AG04450 (cell line): ENCODE measurements around the gene LONRF2. TPM values are rescaled to one million over a fixed set of nuclear protein-coding genes. Genes with fewer than 3 reads are reported as not detected.

Source experiments
- CTCF ChIA-PET: fragments of 300-600, 350-600 bp; formaldehyde crosslinking; extraction: SDS; loops from one replicate; lab custom pipeline; 2022; ENCODE audit warnings: antibody characterized with exemption, inconsistent platforms; lab: Charles Lee
- POLR2A ChIA-PET: fragments of 350-600 bp; formaldehyde crosslinking; extraction: SDS; loops from one replicate; lab custom pipeline; 2021; ENCODE audit warnings: antibody characterized with exemption, inconsistent platforms; lab: Yijun Ruan, JAX
- DNase-seq: peaks from one replicate; pipeline ENCODE4 v3.0.0-alpha.2; 2011; ENCODE audit warnings: low read depth, low spot score
- H3K27ac ChIP-seq: one replicate; pipeline ENCODE4 v1.5.1; 2012; ENCODE audit warnings: low read depth, low read length, control low read depth
- H3K27me3 ChIP-seq: one replicate; pipeline ENCODE4 v1.6.0; 2012; ENCODE audit warnings: low read length; ENCODE audit not compliant: control insufficient read depth, insufficient read depth
- H3K4me3 ChIP-seq: 2 replicates; pipeline ENCODE4 v1.5.1; 2011; ENCODE audit warnings: mild to moderate bottlenecking, low read depth, low read length, control low read depth
- H3K9me3 ChIP-seq: 2 replicates; pipeline ENCODE4 v1.5.1; 2012; ENCODE audit warnings: low read length; ENCODE audit not compliant: control insufficient read depth, insufficient read depth
- CTCF ChIP-seq: IDR thresholded peaks from 2 replicates; pipeline ENCODE4 v1.5.1; 2011; ENCODE audit warnings: low read depth, low read length, control low read depth, inconsistent platforms
- polyA plus RNA-seq: library from polyadenylated mRNA; depleted of rRNA; stranded (reverse); fragments of >200 nt; gene quantifications from 2 replicates; pipeline ENCODE4 v1.2.3, GENCODE V29; 2011

Gene LONRF2
- polyA plus RNA-seq, 1 experiment = 0.98 TPM

DNA sequence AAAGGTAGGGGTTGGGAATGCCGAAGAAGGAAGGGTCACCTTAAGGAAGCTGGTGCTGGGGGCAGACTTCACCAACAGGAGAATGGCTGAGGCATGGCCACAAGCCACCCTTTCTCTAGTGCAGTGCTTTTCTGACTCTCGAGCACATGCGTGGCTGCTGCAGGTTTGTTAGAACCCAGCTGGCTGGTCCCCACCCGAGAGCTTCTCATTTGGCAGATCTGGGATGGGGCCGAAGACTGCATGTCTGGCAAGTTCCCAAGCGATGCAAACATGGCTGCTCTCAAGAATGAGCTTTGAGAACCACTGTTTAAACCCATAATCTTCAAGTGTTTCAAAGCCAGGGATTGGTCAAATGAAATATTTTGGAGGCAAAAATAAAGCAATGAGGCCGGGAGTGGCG lies 63.2 kb downstream of the LONRF2 start:
- POLR2A ChIA-PET = no interaction called here

GRCh38 chr2:100257939-100258338 lies 64.4 kb downstream of the LONRF2 start:
- Histone ChIP-seq H3K27me3 (no peaks in the 10 kb centered on the region), H3K9me3 (no peaks in the 10 kb centered on the region; the same call in 1 of the 2 replicates), H3K4me3 (no peak overlapping the region), H3K27ac (no peak overlapping the region)
- DNase-seq = no peak
- CTCF ChIA-PET = interaction anchor here (0.6 to 7.6 kb wide), 4 partner anchors 500 to 699 kb away, joined by 3 to 152 read pairs (median 6); no protein-coding TSS in a partner anchor
- TF ChIP-seq CTCF = no peak
- POLR2A ChIA-PET = no interaction called here

More for the DNA sequence above, 63.2 kb downstream of the LONRF2 start:
- Histone ChIP-seq H3K27me3 (no peaks in the 10 kb centered on the region), H3K27ac (no peak overlapping the region), H3K4me3 (no peak overlapping the region), H3K9me3 (no peaks in the 10 kb centered on the region; the same call in 1 of the 2 replicates)
- TF ChIP-seq CTCF = no peak
- no peak for DNase-seq
- CTCF ChIA-PET = interaction anchor here (1.8 to 7.6 kb wide), 4 partner anchors 123 to 818 kb away, joined by 4 to 474 read pairs (median 107); no protein-coding TSS in a partner anchor

DNA sequence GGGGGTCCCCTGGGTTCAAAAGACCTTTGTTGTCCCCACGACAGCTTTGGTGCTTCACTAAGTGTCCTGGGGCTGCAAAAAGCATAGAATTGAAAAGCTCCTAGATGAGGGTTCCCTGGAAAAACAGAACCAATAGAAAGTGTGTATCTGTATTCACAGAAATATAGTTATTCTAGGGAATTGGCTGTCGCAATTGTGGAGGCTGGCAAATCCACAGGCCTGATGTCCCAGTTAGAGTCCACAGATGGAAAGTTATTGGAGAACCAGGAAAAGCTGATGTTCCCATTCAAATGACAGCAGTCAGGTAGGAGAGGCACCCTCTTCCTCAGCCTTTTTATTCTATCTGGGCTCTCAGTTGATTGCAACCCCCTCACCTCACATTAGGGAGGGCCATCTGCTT lies 65.5 kb downstream of the LONRF2 start:
- Histone ChIP-seq H3K27me3 (no peaks in the 10 kb centered on the region), H3K4me3 (no peak overlapping the region), H3K27ac (no peak overlapping the region), H3K9me3 (no peaks in the 10 kb centered on the region; the same call in 1 of the 2 replicates)
- TF ChIP-seq CTCF = no peak
- no peak for DNase-seq
- POLR2A ChIA-PET = no interaction called here
- CTCF ChIA-PET = interaction anchor here (0.6 to 7.6 kb wide), 3 partner anchors 124 to 772 kb away, joined by 3 to 152 read pairs (median 8); no protein-coding TSS in a partner anchor

GRCh38 chr2:100256416-100256815 lies 65.9 kb downstream of the LONRF2 start:
- H3K9me3 ChIP-seq = no peaks in the 10 kb centered on the region; the same call in 1 of the 2 replicates
- H3K4me3 ChIP-seq = no peak overlapping the region
- POLR2A ChIA-PET = no interaction called here
- H3K27me3 ChIP-seq = no peaks in the 10 kb centered on the region
- no peak for TF ChIP-seq CTCF
- H3K27ac ChIP-seq = no peak overlapping the region
- CTCF ChIA-PET = interaction anchor here (1.6 to 7.6 kb wide), 2 partner anchors 125 to 698 kb away, joined by 8 to 152 read pairs; no protein-coding TSS in a partner anchor
- DNase-seq = no peak

- no peak overlapping the region for H3K27ac ChIP-seq
- no peaks in the 10 kb centered on the region; the same call in 1 of the 2 replicates for H3K9me3 ChIP-seq
- POLR2A ChIA-PET = no interaction called here
- H3K4me3 ChIP-seq = no peak overlapping the region
- no peak for TF ChIP-seq CTCF
- DNase-seq = no peak
- CTCF ChIA-PET = interaction anchor here (0.6 to 1.3 kb wide), 2 partner anchors 529 to 695 kb away, joined by 3 read pairs; no protein-coding TSS in a partner anchor
- peaks cover 4% of the 10 kb centered on the region for H3K27me3 ChIP-seq
Measured at GRCh38 chr2:100254646-100255210, 67.6 kb downstream of the LONRF2 start.
